ENCODE measurements around the gene OSBPL10.
"Not testable (repeated sequence)": the region's sequence is repeated elsewhere in the genome, so short reads cannot be mapped to it uniquely, and the experiment has no call there.

OSBPL10 gene

GRCh38 chr3:31690771-31691170 lies 290.3 kb downstream of the OSBPL10 start:
- DNase-seq: no peak

DNA sequence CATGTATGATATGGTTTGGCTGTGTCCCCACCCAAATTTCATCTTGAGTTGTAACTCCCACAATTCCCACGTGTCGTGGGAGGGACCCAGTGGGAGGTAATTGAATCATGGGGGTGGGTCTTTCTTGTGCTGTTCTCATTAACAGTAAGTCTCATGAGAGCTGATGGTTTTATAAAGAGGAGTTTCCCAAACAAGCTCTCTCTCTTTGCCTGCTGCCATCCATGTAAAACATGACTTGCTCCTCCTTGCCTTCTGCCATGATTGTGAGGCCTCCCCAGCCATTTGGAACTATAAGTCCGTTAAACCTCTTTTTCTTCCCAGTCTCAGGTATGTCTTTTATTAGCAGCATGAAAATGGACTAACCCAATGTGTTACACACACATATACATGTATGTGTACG lies 291.5 kb downstream of the OSBPL10 start:
- DNase-seq: not testable (repeated sequence)

DNA sequence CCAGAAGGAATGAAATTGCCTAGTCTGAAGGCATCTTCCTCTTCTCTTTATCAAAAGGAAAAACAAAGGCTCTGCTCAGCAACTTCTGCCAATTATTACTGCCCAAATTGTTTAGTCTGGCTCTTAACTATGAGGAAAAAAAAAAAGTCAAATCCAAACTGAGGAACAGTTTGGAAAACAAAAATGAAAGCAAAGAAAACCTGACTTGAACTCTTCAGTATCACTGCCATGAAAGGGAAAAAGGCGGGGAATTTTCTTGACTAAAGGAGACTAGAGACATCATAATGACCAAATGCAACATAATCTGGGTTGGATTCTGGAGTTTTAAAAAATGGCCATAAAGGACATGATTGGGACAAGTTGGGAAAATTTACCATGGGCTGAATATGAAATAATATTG lies 292.1 kb downstream of the OSBPL10 start:
- DNase-seq: no peak

DNA sequence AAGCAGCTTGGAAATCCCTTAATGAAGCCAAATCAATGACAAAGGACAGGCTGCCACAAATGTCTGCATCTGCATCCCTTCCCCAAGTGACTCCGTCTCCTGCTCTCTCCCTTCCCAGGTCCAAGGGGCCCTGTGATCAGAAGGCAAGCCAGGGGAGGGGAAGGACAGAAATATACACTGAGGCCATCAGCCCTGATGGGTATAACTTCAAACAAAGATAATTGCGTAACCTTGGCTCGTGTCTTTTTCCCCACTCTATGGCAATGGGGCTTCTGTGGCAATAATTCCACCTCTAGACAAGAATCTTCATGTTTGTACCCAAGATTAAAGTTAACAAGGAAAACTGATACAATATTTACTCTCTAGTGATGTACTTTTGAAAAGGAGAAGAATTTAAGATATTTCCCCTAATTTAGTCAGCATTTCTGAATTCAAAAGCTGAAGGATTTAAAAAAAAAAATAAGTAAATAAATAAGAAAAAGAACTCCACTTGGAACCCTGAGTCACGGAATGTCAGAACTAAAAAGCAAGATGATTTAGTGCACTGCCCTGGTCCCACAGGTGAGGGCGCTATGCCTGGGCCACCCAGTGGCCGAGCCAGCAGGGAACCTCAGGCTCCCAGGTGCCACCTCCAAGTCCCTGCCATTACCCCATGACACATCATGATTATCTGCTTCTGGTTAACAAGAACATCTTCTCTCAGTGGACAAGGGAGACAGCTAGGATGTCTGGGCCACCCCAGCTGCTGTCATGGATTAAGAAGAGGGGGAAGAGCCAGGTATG lies 293.9 kb downstream of the OSBPL10 start:
- no peak for DNase-seq

DNA sequence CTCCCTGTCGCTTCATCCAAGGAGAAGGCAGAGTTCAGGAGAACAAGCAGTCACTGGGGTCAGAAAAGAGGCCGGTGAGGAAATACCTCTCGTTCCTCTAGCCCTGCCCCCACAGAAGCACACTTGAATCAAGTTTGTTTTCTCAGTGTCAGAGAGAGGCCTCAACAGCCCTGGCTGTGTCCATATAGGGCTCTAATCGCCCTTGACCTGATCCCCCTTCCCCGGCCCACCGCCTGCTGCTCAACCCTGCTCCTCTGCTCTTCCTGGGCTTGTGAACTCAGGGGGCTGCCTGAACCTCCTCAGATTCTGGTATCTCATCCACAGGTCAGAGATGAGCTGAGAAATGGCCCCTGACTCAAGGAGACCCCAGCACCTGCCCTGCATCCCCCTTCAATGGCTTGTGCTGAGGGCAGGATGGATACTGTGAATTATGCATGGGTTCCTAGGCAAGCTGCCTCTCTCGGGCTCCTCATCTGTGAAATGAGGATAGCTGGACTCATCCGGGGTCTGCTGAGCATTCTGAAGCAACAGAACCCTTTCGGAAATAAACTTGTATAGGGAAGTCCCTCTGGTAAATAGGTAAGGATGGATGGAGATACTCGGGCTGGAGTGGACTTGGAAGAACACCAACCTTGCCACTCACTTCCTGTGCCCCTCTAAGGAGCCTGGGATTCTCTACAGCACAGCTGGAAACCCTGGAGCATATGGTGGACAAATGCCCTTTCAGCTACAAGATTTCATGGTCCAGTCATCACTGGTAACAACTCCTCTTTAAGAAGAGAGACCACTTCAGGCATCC lies 300.8 kb downstream of the OSBPL10 start:
- DNase-seq: no peak

DNA sequence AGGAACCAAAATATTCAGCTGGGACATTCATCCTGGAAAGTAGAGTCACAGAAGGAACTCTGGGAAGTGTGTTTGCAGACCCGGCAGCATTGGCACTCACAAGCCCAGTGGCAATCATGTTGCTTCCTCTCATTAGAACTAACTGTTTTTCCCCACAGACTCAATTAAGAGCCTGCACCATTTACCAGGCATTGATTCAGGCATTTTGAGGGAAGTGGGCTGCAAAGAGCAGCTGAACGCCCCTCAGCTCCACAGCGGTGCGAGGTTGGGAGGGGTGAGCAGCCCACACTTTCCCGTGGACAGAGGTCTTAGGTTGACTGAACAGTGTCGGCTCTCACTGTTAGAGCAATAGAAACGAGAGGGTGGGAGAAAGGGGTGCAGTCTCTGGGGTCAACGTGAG lies 304.5 kb downstream of the OSBPL10 start:
- no peak for DNase-seq

- DNase-seq: no peak
Observed at GRCh38 chr3:31673950-31674349, 307.1 kb downstream of the OSBPL10 start.

DNA sequence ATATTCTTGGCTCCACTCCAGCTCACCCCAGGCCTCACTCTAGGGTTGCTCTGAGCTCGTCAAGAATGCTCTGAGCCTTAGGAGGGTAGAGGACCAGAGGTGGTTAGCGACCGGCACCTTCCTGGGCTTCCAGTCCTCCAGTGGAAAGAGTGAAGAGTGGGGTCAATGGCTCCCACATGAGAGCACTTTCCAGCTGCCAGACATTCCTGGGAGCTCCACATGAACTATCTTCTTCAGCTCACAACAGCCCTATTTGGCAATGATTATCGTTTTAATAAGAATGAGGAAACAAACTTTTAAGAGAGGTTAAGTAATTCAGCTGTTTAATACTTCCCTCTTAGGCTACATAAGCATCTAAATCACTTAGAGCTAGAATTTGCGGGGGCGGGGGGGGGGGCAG lies 309.1 kb downstream of the OSBPL10 start:
- DNase-seq: no peak

GRCh38 chr3:31671451-31671850 lies 309.6 kb downstream of the OSBPL10 start:
- DNase-seq: no peak

DNA sequence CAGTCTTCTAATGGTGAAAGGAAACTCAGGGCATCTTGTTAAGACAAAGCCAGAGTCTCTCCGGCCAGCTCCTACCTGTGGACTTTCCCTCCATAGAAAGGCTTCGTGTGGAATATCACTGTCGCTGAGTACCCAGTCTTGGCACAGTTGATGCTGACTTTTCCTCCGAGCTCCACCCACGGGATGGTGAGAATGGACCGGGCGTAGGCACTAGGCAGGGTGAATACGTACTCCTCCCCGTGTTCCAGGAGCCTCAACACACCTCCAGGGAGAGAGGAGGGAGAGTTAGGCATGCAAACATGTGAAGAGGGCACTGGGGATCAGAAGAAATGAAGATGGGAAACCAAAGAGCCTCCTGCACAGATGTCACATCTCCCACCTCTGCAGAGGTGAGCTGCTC lies 310.3 kb downstream of the OSBPL10 start:
- no peak for DNase-seq

- no peak for DNase-seq
Observed at GRCh38 chr3:31670136-31670535, 310.9 kb downstream of the OSBPL10 start.

GRCh38 chr3:31668242-31668641 lies 312.8 kb downstream of the OSBPL10 start:
- DNase-seq: peak; percentile 9

DNA sequence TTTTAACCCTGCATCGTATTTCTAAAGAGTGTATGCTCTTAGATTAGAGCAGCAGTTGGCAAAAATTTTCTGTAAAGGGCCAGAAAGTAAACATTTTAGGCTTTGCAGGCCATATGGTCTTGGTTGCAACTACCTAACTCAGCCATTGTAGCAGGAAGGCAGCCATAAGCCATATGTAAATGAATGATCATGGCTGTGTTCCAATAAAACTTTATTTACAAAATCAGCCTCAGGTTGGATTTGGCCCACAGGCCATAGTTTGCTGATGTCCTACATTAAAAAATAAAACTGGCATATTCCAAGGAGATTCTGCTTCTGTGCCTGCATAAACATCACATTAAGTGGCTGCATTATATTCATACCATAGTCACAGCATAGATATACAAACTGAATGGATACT lies 313.5 kb downstream of the OSBPL10 start:
- no peak for DNase-seq

- DNase-seq: no peak
Observed at GRCh38 chr3:31664031-31664430, 317.0 kb downstream of the OSBPL10 start.

DNA sequence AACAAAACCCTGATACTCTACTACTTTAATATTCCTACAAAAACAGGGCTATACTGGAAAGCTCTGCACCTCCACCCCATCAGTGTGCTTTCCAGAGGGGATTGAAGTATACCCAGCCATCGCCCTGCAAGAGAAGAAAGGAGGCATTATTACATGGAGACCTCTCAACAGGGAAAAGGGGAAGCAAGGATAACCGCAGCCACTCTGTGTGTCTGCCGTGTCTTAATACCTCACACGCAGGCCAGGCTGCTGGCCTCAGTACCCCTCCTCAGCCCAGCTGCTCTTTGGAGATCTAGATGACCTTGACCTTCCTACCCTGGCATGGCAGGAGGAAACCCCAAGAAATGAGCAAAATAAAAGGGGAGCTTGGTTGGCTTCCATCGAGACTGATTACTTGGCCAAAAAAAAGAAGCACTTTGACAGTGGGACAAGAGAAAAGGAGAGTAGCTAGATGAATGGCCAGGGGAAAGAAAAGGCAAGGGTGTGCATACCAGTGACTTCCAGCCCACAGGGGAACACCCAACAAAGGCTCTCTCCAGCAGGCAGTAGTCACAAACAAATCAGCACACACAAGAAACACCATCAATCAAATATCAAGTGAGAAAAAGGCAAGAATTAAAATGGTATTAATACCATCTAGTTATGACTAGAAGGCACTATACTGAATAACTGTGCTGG lies 318.9 kb downstream of the OSBPL10 start:
- DNase-seq: no peak

DNA sequence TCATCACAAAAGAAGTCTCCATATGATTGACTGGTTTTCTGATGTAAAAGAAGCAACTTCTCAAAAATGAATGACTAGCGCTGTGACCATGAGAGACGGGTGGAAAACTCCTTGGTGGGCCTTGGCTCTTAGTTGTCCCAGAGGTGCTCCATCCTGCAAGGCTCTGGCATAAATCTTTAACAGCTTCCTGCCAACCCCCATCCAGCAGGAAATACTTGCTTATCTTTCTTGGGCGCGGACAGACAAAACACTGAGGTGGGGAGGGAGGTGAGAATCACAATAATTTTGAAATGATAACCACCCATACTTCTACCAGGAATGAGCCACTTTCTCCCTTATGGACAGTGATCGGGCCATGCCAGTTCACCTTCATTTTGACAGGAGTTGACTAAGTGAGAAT lies 319.8 kb downstream of the OSBPL10 start:
- DNase-seq: no peak

DNA sequence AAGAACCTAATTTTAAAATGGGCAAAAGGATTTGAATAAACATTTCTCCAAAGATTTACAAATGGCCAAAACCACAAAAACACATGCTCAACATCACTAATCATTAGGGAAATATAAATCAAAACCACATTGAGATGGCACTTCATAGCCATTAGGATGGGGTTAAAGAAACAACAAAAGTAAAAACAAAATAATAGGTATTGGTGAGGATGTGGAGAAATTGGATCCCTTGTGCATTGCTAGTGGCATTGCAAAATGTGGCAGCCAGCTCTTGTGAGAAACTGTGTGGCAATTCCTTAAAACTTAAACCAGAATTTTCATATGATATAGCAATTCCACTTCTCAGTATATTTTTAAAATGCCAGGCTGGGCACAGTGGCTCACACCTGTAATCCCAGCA lies 321.8 kb downstream of the OSBPL10 start:
- no peak for DNase-seq

- DNase-seq: no peak
Observed at GRCh38 chr3:31654998-31655397, 326.1 kb downstream of the OSBPL10 start.

GRCh38 chr3:31653464-31653863 lies 327.6 kb downstream of the OSBPL10 start:
- no peak for DNase-seq

GRCh38 chr3:31652296-31652695 lies 328.8 kb downstream of the OSBPL10 start:
- no peak for DNase-seq

DNA sequence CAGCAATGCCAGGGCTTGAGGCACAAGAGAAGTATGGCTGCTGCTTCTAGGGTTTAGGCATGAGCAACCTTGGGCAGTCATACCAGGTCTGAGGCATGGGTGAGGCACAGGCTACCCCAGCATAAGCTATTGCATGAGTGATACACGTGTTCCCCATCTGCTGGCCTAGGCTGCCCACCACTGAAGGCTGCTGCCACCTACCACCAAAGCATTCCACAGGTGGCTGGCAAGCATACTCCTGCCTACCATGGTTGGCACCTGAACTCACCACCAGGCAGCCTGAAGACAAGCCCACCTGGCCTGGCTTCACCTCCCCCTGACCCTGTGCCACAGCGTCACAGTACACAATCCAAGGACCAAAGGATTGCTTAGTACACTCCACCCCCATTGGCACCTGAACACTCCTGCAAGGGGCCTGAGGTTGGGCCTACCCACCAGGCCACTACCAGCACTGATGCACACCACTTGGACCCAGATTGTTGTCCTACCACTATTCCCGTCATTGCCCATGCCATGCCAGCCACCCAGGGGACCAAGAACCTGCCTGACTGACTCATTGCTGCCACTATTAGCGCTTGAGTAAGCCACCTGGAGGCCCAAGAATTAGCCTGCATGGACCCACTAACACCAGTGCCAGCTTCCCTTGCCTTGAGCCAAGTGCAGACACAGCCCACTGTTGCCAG lies 332.6 kb downstream of the OSBPL10 start:
- DNase-seq: no peak

GRCh38 chr3:31645256-31645655 lies 335.8 kb downstream of the OSBPL10 start:
- no peak for DNase-seq

GRCh38 chr3:31639828-31640227 lies 341.2 kb downstream of the OSBPL10 start:
- DNase-seq: no peak

Data from activated CD4-positive, alpha-beta T cell treated with anti-CD3 and anti-CD28 coated beads, Interleukin-2, Interleukin-6, amounts not matched to agents 100 ng/mL and 50 ng/mL, durations not matched to agents 16 hours and 8 hours (primary cell).